ENCODE measurements around the gene SGCE.

DNA sequence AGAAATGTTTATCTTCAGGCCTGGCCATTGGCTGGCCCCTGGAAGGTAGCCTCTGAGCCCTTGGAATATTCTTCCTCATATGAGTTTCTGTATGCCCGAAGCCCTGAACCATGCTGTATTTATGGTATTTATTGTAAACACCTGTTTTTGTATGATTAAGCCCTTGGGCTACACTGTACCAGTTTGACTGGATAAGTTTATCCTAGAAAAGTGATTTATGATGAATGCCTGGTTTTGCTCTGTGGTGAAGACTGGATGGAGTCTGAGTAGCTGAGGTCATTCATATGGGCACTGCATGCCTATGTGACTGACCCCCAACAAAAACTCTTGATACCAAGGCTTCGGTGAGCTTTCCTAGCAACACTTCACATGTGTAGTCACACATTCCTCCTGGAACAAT is 79.6 kb downstream of the SGCE start:
- no peak for TF ChIP-seq ZXDB (tag by site-specific recombination; IDR thresholded peaks at IDR 0.05)
- no peak for TF ChIP-seq ZBTB8A (tag by site-specific recombination; IDR thresholded peaks at IDR 0.05)
- TF ChIP-seq, protein P1, sequence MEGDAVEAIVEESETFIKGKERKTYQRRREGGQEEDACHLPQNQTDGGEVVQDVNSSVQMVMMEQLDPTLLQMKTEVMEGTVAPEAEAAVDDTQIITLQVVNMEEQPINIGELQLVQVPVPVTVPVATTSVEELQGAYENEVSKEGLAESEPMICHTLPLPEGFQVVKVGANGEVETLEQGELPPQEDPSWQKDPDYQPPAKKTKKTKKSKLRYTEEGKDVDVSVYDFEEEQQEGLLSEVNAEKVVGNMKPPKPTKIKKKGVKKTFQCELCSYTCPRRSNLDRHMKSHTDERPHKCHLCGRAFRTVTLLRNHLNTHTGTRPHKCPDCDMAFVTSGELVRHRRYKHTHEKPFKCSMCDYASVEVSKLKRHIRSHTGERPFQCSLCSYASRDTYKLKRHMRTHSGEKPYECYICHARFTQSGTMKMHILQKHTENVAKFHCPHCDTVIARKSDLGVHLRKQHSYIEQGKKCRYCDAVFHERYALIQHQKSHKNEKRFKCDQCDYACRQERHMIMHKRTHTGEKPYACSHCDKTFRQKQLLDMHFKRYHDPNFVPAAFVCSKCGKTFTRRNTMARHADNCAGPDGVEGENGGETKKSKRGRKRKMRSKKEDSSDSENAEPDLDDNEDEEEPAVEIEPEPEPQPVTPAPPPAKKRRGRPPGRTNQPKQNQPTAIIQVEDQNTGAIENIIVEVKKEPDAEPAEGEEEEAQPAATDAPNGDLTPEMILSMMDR (tag by site-specific recombination; IDR thresholded peaks at IDR 0.05) = no peak
- TF ChIP-seq ZNF555 (tag by site-specific recombination; conservative IDR thresholded peaks at IDR 0.05) = no peak
- TF ChIP-seq, protein P2, sequence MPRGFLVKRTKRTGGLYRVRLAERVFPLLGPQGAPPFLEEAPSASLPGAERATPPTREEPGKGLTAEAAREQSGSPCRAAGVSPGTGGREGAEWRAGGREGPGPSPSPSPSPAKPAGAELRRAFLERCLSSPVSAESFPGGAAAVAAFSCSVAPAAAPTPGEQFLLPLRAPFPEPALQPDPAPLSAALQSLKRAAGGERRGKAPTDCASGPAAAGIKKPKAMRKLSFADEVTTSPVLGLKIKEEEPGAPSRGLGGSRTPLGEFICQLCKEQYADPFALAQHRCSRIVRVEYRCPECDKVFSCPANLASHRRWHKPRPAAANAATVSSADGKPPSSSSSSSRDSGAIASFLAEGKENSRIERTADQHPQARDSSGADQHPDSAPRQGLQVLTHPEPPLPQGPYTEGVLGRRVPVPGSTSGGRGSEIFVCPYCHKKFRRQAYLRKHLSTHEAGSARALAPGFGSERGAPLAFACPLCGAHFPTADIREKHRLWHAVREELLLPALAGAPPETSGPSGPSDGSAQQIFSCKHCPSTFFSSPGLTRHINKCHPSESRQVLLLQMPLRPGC (tag by site-specific recombination; IDR thresholded peaks at IDR 0.05) = no peak
- TF ChIP-seq ZNF16 (tag by site-specific recombination; IDR thresholded peaks at IDR 0.05; ENCODE audit: low read depth) = no peak
- TF ChIP-seq ZNF830 (tag by site-specific recombination; IDR thresholded peaks at IDR 0.05; ENCODE audit: low read depth) = no peak
- TF ChIP-seq ZFP41 (tag by site-specific recombination; IDR thresholded peaks at IDR 0.05; ENCODE audit: borderline replicate concordance) = no peak
- TF ChIP-seq, protein P3, sequence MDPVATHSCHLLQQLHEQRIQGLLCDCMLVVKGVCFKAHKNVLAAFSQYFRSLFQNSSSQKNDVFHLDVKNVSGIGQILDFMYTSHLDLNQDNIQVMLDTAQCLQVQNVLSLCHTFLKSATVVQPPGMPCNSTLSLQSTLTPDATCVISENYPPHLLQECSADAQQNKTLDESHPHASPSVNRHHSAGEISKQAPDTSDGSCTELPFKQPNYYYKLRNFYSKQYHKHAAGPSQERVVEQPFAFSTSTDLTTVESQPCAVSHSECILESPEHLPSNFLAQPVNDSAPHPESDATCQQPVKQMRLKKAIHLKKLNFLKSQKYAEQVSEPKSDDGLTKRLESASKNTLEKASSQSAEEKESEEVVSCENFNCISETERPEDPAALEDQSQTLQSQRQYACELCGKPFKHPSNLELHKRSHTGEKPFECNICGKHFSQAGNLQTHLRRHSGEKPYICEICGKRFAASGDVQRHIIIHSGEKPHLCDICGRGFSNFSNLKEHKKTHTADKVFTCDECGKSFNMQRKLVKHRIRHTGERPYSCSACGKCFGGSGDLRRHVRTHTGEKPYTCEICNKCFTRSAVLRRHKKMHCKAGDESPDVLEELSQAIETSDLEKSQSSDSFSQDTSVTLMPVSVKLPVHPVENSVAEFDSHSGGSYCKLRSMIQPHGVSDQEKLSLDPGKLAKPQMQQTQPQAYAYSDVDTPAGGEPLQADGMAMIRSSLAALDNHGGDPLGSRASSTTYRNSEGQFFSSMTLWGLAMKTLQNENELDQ (tag by site-specific recombination; IDR thresholded peaks at IDR 0.05; ENCODE audit: low read depth) = no peak

Measured in HEK293 (cell line).